Right lung (tissue), 5 donors: ENCODE results near the gene COL4A2. TPM values are rescaled to one million over a fixed set of nuclear protein-coding genes. Genes with fewer than 3 reads are reported as not detected.
"Not testable (repeated sequence)": the region's sequence is repeated elsewhere in the genome, so short reads cannot be mapped to it uniquely, and the experiment has no call there.

Source experiments
- DNase-seq, 2 donors: peaks; one replicate each; pipeline ENCODE4 v3.0.0-alpha.2; 2013
- polyA plus RNA-seq, 5 donors: library from polyadenylated mRNA; unstranded; fragments of 120-200 nt; gene quantifications; one replicate each; pipeline versions ENCODE4 v1.2.1 to v1.2.3, GENCODE V29; 2013; ENCODE audit warnings: inconsistent platforms in 1 of 5, low replicate concordance in 1 of 5; ENCODE audit not compliant: insufficient read length in 5 of 5, insufficient read depth in 1 of 5

COL4A2 gene
- polyA plus RNA-seq, 5 donors = 251 to 483 (median 304) TPM

DNA sequence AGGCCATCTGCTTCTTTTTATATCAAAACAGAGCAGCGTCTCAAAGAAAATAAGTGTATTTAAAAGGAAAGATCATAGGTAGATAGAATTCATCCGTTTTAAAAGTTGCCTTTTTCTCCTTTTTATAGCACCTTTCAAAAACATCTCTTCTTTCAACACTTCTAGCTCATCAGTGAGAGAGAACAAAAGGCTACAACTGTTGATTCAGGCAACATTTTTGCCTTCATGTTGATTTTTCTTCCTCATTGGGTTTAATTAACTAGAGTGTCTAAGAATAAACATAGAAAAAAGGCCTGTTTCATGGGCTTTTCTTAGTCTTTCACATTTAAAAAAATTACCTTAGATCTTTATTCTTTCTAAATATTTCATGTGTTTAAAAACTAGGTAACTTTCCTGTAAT is 13.6 kb downstream of the COL4A2 start:
- DNase-seq = no peak

DNA sequence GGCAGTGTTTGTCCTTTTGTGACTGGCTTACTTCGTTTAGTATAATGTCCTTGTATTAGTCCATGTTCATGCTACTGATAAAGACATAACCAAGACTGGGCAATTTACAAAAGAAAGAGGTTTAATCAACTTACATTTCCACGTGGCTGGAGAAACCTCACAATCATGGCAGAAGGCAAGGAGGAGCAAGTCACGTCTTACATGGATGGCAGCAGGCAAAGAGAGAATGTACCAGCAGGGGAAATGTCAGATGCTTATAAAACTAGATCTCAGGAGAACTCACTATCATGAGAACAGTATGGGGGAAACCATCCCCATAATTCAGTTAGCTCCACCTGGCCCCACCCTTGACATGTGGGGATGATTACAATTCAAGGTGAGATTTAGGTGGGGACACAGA is 14.5 kb downstream of the COL4A2 start:
- not testable (repeated sequence) for DNase-seq

DNA sequence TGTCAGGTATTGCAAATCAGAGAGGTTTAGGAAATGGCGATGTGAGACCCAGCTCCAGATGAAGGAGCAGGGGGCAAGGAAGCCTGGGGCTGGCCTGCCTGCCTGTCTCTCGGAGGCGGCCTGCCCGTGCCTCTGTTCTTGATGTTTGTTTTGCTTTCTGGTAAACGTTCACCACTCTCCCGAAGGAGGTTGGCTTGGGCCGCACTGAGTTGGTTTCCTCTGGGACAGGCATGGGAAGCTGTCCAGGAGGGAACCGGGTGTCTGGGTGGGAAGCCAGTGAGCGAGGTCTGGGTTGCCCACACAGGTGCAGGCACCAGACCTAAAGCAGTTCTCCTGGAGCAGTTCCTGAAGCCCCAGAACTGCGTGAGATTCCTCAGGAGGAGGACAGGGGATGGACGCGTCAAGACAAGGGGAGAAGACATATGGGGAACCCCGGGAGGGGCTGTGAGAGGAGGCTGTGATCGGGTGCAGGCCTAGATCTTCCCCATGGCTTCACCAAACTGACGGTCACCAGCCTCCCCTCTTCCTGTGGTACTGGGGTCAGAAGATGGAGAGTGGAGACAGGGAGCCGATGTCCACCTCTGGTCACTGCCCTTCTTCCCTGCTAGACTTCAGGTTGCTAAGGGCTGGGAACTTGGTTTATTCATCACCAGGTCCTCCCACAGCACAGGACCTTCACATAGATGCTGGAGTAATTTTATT is 15.2 kb downstream of the COL4A2 start:
- DNase-seq = no peak

DNA sequence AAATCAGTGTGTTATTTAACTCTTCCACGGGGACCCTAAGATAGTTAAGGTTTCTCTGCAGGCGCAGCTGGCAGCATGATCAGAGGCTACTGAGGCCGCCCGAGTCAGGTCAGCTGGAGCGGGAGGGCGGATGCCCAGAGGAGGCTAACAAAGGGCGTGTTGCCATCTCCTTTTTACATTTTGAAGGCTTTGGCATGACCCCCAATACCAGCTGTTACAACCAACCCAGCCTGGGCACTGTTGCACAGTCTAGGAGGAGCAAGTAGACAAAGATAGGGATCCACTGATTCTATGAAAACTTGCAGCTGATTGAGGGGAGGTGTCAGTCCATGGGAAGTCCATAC is 15.7 kb downstream of the COL4A2 start:
- DNase-seq = no peak

DNA sequence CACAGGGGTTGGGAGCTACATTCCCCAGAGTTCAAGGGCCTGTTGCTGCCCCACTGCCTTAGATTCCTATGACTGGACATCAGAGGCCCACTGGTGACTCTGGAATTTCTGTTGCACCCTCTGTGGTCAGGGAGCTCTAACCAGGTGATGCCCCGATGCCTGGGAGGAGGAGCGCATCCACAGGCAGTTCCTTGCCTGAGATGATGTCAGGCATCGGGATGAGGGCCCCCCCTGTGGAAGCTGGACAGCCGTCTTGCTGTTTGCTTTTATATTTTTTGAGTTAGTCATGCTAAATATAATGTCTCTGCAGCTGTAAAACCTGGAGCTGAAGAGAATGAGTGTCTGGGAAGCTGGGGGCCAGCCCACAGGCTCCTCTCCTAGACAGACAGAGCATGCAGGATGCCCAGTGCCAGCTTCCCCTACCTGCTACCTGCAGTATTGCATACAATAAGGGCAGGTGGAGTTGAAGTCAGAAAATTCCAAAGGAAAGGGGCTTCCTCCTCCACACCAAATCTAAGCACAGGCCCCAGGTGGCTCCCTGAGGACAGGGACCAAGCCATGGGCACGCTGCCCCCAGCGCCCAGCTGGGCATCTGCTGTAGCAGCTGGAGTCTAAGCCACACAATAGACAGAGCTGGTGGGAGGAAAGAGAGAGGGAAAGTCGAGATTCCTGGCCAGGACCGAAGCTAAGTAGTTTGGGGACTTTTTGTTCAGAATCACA is 16.2 kb downstream of the COL4A2 start:
- no peak for DNase-seq

DNA sequence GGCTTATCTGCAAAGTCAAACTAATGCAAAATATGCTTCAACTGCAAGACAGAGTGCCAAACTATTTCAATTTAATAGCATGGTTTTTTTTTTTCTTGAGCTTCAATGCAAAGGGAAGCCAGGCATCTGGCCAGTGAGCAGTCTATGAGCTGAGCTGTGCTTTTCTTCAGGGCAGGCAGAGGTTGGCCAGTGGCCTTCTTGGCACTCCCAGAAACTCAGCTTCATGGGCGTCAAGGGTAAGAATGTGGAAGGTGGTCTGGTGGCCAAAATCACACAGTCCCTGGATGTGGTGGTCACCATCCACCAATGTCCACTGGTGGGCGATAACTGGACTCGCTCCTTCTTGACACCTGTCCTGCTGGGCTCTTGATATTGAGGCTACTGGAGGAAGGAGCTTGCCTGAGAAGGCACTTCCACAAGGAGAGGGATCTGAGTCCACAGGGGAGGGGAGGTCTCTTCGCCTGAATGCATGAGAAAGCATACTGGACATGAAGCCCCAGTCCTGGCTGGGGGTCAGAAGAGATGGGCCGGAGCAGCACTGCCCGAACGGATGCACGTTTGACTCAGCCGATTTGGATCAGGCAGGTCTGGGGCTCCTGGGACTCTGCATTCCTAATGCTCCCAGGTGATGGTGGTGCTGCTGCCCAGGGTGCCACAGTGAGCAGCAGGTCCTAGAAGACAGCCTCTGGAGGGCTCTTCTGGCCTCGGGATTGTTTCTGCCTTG is 17.1 kb downstream of the COL4A2 start:
- DNase-seq = peak; percentile 63 to 64

DNA sequence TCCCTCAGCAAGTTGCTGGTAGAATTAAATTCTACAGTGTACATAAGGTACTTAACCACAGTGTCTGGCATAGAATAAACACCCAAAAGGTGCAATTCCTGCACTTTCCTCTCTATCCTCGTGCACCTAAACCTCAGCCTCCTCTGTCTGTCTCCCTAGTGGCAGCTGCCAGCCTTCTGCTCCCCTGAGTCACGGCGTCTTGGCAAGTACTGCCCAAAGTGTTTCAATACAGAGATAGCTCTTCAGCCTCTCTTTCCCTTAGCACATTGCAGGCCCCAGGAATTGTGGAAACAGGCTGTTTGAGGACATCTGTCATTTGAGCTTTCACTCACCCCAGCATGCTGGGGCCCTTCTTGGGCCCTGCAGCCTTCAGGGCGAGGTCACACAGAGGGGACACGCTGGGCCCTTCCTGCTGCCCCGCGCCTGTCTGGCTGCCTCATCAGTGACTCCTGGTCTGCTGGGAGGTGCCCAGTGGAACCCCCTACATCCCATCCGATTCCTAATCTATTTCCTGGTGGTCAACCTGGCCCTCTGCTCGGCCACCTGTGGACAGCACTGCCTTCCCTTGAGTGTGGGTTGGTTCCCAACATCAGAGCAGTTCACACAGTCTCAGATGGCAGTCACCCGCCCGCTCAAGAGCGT is 19.3 kb downstream of the COL4A2 start:
- no peak for DNase-seq

DNA sequence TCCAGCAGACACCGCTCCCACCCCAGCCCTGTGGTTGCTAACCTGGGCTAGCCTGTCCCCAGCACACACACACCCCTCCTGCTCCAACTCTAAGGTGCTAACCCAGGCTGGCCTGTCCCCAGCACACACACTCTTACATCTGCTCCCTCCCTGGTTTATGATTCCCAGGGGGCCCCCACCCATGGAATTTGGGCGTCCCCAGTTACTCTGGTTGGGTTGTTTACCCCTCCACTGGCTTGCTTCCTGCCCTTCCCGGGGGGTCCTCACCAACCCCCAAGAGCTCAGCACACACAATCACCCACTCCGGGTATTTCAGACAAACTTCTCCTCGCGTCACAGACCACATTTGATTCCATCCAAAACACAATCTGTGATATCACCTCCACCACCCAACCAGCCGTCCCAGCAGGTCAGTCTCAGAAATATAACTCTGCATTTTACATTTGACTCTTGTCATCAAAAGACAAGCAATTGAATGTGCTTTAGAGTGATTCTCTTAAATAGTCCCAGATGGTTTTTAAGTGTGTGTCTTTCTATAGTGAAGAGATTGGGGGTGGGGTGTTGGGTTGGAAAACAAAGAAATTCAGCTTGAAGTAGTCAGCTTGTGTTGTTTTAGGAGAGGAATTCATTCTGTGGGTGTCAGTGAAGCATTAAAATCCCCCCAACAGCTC is 20.1 kb downstream of the COL4A2 start:
- DNase-seq = no peak

DNA sequence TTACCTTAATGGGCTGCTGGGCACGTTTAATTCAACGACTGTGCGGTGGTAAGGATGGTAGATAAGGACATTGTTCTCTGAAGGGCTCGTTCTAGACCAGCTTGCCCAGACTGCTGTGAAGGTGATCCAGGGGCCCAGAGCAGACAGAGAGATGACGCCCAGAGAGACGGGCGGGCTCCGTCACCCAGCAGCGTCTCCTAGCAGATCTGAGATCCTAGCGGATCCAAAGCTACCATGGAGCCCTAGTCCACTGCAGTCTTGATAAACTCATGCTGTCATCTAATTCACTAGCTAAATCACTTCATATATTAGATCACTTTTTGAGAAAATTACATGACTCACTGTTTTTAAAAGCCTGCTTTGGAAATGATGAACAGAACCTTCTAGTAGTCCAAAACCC is 21.5 kb downstream of the COL4A2 start:
- DNase-seq = no peak

DNA sequence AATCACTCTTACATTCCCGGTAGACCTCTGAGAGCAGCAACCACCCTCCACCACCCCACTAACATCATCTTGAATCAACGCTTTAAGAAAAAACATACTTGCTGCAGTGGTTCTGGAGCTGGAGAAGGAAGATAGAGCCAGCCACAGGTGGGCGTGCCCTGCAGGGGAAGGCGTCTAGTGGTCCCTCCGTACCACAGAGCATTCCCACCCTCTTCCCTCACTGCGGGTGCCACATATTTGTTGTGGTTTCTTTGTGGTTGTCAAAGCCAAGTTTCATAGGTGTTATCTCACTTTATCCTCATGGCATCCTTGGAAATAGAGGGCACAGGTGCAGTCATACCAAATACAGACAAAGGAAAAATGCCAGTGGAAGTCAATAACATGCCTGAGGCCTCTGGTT is 22.2 kb downstream of the COL4A2 start:
- no peak for DNase-seq

DNA sequence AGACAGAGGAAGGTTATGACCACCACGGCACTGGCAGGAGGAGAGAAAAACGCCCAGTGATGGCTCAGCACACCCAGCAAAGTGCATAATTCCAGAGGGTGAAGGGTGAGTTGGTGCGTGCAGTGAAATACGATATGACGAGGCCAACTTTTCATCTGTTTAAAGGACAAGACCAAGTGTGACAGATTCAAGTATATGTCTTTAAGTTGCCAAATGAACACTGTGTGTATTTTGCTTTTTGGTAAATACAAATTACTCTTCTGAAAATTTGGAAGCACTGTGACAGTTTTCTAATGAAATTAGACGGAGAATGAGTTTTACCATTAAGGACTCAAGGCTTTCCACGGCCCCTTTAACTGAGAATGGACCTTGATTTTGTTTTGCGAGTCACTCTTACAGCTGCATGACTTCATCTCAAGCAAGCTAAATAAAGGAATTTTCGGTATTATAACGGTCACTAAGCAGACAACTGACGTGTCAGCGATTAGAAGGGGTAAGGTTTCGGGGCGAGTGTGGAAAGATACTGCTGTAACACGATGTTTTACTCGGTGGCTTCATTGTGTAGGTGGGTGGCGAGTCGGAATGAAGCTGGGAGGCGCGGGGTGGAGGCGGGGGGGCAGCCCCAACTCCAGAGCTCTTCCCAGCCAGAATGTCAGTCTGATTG is 22.8 kb downstream of the COL4A2 start:
- no peak for DNase-seq

DNA sequence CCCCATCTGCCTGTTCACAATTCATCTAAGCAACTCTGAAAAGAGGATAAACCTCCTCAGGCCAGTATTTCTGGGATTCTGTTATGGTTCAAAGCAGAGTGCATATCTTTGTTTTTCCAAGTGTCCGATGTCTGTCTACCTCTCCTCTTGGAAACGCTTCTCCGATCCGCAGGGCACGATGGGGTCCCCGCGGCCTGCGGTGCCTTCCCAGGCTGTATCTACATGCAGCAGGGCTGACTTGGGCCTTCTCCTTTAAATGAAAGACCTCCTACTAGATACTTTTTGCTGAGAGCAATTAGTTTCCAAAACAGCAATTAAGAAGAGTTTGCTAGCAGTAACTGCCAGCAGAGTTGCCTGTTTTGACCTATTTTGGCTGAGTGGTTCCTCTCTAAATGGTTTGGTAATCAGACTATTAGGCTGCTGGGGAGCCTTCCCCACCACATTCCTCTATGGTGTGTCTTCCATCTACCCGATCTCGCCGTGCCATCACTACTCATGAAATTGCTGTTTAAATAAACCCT is 23.5 kb downstream of the COL4A2 start:
- no peak for DNase-seq

DNA sequence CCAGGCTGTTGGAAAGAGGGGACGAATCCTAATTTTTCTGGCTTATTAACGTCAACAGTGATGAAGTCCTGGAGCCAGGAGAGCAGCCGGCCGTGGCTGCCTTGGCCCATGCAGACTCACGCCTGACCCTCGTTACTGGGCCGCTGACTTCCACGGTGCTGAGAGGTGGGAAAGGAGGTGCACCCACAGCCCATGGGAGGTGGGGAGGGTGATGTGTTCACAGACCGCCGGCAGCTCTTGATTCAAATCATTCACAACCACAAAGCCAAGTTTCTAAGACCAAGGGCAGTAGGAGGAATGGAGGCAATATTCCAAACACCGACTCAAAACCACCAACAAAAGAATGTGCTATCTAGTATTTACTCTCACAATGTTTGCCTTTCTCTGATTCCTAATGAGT is 24.3 kb downstream of the COL4A2 start:
- no peak for DNase-seq

DNA sequence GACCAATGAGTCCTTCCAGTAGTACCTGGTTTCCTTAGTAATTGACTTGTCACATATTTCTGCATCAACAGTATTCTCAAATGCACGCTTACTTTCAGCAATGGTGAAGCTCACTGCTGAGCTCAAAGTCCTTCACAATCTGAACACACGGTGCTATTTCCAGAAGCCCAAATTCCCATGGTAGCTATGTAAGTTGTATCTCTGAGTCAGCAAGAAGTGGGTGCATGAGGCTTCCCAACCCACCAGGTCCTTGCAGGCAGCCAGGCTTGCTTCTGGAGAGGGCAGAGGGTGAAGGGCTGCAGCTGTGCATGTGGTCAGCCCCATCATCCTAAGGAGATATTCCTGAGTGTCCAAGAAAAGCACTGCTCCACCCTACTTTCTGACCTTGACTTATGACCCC is 25.7 kb downstream of the COL4A2 start:
- no peak for DNase-seq

DNA sequence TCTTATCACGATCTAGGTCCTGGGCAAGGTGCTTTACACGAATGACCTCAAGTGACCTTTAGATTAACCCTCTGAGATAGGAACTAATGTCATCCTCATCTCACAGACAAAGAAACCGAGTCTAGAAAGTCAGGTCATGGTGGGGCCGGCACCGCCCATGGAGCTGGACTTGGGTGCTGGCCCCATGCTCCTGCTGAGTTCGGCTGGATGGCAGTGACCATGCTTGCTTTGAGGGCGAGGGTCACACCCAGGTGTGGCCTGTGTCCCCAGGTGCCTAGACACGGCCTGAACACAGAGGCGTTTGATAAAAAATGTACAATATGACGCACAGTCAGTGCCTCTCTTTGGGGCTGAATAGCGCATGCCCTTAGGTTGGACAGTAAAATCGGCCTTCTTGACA is 26.8 kb downstream of the COL4A2 start:
- DNase-seq = no peak

DNA sequence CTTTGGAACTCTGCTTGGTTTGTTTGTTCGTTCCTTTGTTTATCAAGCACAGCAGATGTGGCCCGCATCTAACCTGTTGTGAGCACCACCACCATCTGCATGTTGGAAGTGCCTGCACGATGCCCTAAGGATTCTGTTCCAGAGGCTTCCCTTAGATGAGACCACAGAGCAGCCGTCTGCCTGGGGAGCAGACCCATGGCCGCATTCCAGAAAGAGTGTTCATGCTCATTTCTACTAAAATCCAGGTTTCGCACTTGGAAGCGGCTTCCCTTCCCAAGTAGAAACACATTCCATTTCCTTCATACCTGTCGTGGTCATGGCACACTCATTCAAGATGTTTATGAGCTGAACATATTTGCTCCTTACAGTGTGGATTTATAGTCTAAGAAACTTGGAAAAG is 27.2 kb downstream of the COL4A2 start:
- no peak for DNase-seq

DNA sequence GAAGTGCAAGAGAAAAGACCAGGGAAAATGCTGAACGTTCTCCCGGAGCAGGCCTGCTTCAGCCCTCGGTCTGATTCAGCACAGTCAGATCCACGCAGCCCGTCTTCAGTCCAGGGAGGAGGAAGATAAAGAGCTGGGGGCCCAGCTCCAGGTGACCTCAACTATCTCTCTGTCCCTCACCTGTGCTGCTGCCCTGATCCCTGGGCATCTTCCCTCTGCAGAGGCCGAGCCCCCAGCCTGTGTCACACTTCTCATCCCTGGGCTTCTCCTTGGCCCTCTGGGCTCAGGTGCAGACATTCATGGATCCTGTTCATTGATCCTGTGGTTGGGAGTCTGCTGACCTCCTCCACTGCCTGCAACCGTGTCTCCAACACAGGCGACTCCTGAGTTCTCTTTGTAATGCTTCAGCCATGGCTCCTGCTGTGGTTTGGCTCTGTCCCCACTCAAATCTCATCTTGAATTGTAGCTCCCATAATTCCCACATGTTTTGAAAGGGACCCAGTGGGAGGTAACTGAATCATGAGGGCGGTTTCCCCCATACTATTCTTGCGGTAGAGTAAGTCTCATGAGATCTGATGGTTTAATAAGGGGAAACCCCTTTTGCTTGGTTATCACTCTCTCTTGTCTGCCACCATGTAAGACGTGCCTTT is 27.9 kb downstream of the COL4A2 start:
- no peak for DNase-seq

DNA sequence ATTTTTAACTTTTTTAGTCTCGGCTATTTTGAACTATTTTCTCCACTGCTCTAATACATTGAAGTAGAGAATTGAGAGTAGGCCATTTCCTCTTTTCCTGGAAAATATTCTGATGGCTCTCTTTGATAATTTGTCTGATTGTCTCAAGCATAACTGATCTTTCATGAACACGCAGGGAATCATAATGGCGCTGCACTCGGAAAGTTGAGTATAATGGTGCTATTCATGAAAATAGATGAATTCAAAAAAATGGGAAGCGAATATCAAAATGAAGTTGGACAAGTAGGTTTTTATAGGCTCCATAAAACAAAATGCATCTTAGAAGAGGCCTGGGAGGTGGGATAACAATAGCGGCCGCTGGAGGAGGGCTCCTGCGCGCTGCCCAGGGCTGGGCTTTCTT is 29.0 kb downstream of the COL4A2 start:
- DNase-seq = no peak

DNA sequence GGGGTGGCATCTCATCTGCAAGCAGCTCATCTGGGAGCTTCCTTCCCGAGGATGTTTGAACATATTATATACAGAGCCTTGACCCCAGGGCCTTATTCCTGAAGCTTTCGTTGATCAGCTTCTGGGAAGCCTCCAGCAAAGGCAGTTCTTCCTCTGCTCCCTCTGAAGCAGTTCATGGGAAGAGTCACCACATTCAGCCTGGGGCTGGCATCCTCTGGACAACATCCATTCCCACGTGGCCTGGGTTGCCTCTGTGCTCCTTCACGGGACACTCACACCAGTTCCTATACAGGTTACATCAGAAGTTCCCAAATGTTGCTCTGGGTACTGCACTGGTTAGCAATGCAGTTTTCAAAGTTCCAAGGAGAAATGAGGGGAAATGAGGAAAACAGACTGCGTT is 29.6 kb downstream of the COL4A2 start:
- DNase-seq = no peak

DNA sequence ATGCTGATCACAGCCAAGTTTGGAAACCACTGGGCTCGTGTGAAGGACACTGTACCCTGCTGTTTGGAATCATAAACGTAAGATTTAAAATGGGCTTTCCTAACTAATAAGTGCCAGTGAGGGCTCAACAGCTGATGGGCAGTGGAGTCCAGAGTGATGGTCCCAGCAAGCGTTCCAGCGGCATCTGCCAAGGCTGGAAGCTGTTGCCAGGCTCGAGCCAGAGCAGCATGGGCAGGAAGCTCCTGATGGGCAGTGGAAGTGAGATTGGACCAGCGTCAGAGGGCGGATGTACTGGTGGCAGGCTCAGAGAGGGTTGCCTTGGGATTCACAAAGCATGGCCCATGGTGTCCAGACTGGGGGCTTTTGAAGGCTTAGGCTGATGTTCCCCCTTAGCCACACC is 30.2 kb downstream of the COL4A2 start:
- DNase-seq = no peak
